ENCODE data around the gene EPSTI1.

Gene EPSTI1

DNA sequence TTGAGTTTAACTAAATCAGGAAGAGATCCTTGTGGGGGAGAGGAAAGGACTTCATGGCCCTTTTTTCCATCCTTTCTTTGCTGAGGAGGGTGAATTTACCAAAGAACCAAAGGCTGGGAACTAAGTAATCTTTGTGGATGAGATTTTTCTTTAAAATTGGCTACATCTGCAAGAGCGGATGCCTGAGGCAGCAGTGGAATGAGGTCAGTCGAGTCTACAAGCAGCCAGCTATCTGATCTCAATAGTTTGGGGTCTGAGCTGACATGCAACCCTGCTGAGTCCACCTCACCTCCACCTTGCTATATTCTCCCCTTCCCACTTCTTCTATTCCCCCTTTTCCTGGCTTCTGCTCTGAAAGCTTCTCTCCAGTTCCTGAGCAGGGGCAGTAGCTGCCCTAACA, 27.8 kb upstream of the EPSTI1 start:
- no peak for DNase-seq (ENCODE audit: low read depth)
- TF ChIP-seq, protein P1, sequence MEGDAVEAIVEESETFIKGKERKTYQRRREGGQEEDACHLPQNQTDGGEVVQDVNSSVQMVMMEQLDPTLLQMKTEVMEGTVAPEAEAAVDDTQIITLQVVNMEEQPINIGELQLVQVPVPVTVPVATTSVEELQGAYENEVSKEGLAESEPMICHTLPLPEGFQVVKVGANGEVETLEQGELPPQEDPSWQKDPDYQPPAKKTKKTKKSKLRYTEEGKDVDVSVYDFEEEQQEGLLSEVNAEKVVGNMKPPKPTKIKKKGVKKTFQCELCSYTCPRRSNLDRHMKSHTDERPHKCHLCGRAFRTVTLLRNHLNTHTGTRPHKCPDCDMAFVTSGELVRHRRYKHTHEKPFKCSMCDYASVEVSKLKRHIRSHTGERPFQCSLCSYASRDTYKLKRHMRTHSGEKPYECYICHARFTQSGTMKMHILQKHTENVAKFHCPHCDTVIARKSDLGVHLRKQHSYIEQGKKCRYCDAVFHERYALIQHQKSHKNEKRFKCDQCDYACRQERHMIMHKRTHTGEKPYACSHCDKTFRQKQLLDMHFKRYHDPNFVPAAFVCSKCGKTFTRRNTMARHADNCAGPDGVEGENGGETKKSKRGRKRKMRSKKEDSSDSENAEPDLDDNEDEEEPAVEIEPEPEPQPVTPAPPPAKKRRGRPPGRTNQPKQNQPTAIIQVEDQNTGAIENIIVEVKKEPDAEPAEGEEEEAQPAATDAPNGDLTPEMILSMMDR (conservative IDR thresholded peaks at IDR 0.05; ENCODE audit: low read depth, low read length) = no peak
- H3K4me3 ChIP-seq (ENCODE audit: low read length) = no peak overlapping the region

DNA sequence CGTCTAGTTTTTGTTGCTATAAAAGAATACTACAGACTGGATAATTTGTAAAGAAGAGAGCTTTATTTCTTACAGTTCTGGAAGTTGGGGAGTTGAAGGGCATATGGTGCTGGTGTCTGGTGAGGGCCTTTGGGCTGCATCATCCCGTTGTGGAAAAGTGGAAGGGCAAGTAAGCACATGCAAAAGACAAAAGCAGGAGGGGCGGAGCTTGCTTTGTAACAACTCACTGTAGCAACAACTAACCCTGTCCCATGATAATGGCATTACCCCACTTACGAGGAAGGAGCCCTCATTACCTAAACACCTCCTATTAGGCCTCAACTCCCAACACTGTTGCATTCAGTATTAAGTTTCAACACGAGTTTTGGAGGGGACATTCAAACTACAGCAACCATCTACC, 24.2 kb upstream of the EPSTI1 start:
- TF ChIP-seq, protein P1 (conservative IDR thresholded peaks at IDR 0.05; ENCODE audit: low read depth, low read length) = no peak
- H3K4me3 ChIP-seq (ENCODE audit: low read length) = no peak overlapping the region
- DNase-seq (ENCODE audit: low read depth) = no peak

DNA sequence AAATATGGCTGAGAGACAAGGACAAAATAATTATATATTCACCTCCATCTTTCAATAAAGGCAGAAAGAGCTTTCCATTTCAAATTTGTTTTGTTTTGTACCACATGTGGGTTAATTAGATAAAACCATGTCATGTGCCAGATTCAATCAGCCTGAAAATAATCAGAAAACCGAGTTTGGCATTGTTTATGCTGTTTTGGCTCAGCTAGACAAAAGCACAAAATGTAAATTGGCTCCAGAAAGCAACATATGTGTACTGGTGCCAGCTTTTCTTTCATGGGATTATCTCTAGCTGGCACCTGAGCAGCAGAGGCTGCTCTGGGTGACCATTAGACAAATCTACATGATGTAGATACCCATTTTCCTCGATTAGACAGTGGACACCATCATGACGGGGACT, 22.1 kb upstream of the EPSTI1 start:
- TF ChIP-seq, protein P1 (conservative IDR thresholded peaks at IDR 0.05; ENCODE audit: low read depth, low read length) = no peak
- DNase-seq (ENCODE audit: low read depth) = no peak
- no peak overlapping the region for H3K4me3 ChIP-seq (ENCODE audit: low read length)

DNA sequence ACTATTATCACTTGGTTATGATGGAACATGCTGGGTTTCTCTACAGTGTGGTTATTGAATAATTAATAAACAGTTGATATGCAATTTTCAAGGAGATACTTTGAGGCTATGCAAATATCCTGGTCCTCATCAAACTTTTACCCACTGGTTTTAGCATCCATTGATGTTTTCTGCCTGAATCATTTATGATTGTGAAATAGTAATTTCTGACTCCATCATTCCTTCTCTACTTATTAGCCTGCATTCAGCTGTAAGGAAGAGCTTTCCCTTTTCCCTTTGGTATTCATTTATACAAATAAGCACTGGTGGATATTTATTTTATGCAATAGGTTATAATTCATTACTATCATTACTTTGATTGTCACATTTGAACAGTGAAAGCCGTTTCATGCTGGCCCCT, 17.5 kb upstream of the EPSTI1 start:
- TF ChIP-seq, protein P1 (conservative IDR thresholded peaks at IDR 0.05; ENCODE audit: low read depth, low read length) = no peak
- no peak for DNase-seq (ENCODE audit: low read depth)
- no peak overlapping the region for H3K4me3 ChIP-seq (ENCODE audit: low read length)

DNA sequence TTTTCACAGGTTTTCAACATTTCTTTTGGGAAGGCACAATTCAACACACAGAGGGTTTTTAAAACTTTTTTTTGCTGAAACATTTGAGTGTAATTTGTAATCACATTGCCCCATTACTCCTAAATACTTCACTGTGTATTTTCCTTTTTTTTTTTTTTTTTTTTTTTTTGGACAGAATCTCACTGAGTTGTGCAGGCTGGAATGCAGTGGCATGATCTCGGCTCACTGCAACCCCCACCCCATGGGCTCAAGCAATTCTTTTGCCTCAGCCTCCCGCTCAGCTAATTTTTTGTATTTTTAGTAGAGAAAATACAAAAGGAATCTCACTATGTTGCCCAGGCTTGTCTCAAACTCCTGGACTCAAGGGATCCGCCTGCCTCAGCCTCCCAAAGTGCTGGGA, 16.6 kb upstream of the EPSTI1 start:
- no peak overlapping the region for H3K4me3 ChIP-seq (ENCODE audit: low read length)
- TF ChIP-seq, protein P1 (conservative IDR thresholded peaks at IDR 0.05; ENCODE audit: low read depth, low read length) = no peak
- no peak for DNase-seq (ENCODE audit: low read depth)

DNA sequence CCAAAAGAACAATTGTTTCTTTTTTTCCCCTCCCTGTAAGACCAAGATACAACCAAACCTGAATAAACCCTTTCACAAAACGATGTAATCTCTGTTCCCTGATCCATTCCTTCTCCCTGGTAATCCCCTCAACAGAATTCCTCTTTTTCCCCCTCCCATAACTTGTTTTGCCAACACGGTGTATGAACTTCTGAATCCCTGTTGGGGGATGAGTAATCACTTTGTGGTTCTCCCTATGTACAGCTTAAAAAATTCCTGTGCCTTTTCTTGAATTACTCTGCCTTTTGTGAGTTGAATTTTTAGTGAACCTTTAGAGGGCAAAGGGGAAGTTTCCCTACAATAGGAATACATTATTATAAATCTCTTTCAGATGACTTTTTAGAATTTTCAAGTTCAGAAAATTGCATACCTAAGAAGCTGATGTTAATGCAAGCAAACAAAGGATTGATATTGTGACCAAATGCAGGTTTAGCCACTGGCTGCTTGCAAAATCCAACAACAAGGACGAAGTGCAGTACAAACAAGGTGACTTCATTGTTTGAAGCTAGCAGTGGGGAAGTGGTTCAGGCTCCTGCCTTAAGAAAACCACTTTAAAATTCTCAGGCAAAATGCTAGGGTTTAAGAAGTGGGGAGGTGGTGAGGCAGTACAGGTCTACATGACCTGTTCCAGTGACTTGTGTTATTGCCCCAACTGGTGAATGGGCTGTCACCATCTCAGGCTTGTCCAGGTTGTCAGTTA, 15.0 kb upstream of the EPSTI1 start:
- DNase-seq (ENCODE audit: low read depth) = peak; percentile 80
- TF ChIP-seq, protein P1 (conservative IDR thresholded peaks at IDR 0.05; ENCODE audit: low read depth, low read length) = no peak
- H3K4me3 ChIP-seq (ENCODE audit: low read length) = no peak overlapping the region
